HEK293T (cell line): Measurements from ENCODE around the gene PAX7.

Source experiments
- CTCF ChIA-PET: fragments of 350-600 bp; formaldehyde crosslinking; extraction: SDS; loops from one replicate; lab custom pipeline; 2021; ENCODE audit warnings: antibody characterized with exemption, inconsistent platforms; lab: Yijun Ruan, JAX
- POLR2A ChIA-PET: fragments of 350-600 bp; formaldehyde crosslinking; extraction: SDS; loops from one replicate; lab custom pipeline; 2020; ENCODE audit warnings: antibody characterized with exemption, inconsistent platforms; lab: Yijun Ruan, JAX
- DNase-seq: peaks from one replicate; pipeline ENCODE4 v3.0.0; 2012; ENCODE audit warnings: mixed read lengths; ENCODE audit errors: extremely low spot score
- ARNT ChIP-seq: fragments of 450-650 bp; IDR thresholded peaks from 2 replicates; pipeline ENCODE4 v1.6.1; 2017; ENCODE audit warnings: mild to moderate bottlenecking
- BHLHE40 ChIP-seq: fragments of 450-650 bp; IDR thresholded peaks from 2 replicates; pipeline ENCODE4 v1.6.1; 2016; ENCODE audit warnings: mild to moderate bottlenecking, moderate library complexity, borderline replicate concordance
- CTBP1 ChIP-seq: fragments of 450-650 bp; IDR thresholded peaks from 2 replicates; pipeline ENCODE4 v1.6.1; 2016; ENCODE audit warnings: borderline replicate concordance
- ELF4 ChIP-seq: fragments of 450-650 bp; IDR thresholded peaks from 2 replicates; pipeline ENCODE4 v1.6.1; 2017; ENCODE audit warnings: antibody characterized with exemption
- FOXA1 ChIP-seq: fragments of 450-650 bp; IDR thresholded peaks from 2 replicates; pipeline ENCODE4 v1.6.1; 2016; ENCODE audit warnings: mild to moderate bottlenecking
- FOXK2 ChIP-seq: fragments of 450-650 bp; IDR thresholded peaks from 2 replicates; pipeline ENCODE4 v1.6.1; 2016; ENCODE audit warnings: mild to moderate bottlenecking
- FOXM1 ChIP-seq: fragments of 450-650 bp; IDR thresholded peaks from 2 replicates; pipeline ENCODE4 v1.6.1; 2017; ENCODE audit warnings: mild to moderate bottlenecking, borderline replicate concordance
- HDGF ChIP-seq: fragments of 450-650 bp; IDR thresholded peaks from 2 replicates; pipeline ENCODE4 v1.6.1; 2017; ENCODE audit warnings: antibody characterized with exemption, borderline replicate concordance
- L3MBTL2 ChIP-seq: fragments of 450-650 bp; conservative IDR thresholded peaks from 2 replicates; pipeline ENCODE4 v1.6.1; 2016; ENCODE audit warnings: mild to moderate bottlenecking
- LEF1 ChIP-seq: fragments of 450-650 bp; IDR thresholded peaks from 2 replicates; pipeline ENCODE4 v1.6.1; 2017; ENCODE audit warnings: mild to moderate bottlenecking, borderline replicate concordance
- NFRKB ChIP-seq: fragments of 450-650 bp; IDR thresholded peaks from 2 replicates; pipeline ENCODE4 v1.6.1; 2016; ENCODE audit warnings: mild to moderate bottlenecking, moderate library complexity
- PKNOX1 ChIP-seq: fragments of 450-650 bp; IDR thresholded peaks from 2 replicates; pipeline ENCODE4 v1.6.1; 2016
- SP1 ChIP-seq: fragments of 450-650 bp; IDR thresholded peaks from 2 replicates; pipeline ENCODE4 v1.6.1; 2017
- SUZ12 ChIP-seq: fragments of 450-650 bp; IDR thresholded peaks from 2 replicates; pipeline ENCODE4 v1.6.1; 2016; ENCODE audit warnings: mild to moderate bottlenecking
- TARDBP ChIP-seq: fragments of 450-650 bp; IDR thresholded peaks from 2 replicates; pipeline ENCODE4 v1.6.1; 2016
- ZNF384 ChIP-seq: fragments of 450-650 bp; IDR thresholded peaks from 2 replicates; pipeline ENCODE4 v1.6.1; 2016

PAX7 gene

DNA sequence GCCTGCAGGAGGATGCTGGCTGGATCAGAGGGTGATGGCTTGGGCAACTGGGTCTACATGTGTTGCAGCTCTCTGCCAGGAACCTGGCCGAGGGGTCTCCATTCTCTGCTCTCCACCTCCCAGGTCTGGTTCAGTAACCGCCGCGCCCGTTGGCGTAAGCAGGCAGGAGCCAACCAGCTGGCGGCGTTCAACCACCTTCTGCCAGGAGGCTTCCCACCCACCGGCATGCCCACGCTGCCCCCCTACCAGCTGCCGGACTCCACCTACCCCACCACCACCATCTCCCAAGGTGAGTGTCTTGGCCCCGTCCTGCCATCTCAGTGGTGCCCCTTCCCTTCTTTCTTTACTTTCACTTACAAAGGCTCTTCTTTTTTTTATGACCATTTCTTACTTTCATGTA is 69.9 kb downstream of the PAX7 start:
- ChIA-PET CTCF (no interaction called here), POLR2A (no interaction called here)
- no peak for DNase-seq
- no peak for TF ChIP-seq SUZ12
- TF ChIP-seq SP1: no peak
- TF ChIP-seq L3MBTL2: no peak
- no peak for TF ChIP-seq LEF1
- no peak for TF ChIP-seq BHLHE40
- TF ChIP-seq CTBP1: no peak
- TF ChIP-seq ELF4: no peak
- TF ChIP-seq NFRKB: no peak
- TF ChIP-seq TARDBP: no peak
- TF ChIP-seq ZNF384: no peak
- TF ChIP-seq FOXK2: no peak
- no peak for TF ChIP-seq FOXM1
- TF ChIP-seq ARNT: no peak

- ChIA-PET POLR2A (no interaction called here), CTCF (no interaction called here)
- DNase-seq: no peak
- no peak for TF ChIP-seq TARDBP
- TF ChIP-seq ZNF384: no peak
- no peak for TF ChIP-seq ELF4
- no peak for TF ChIP-seq PKNOX1
- TF ChIP-seq FOXM1: no peak
- TF ChIP-seq SUZ12: no peak
- TF ChIP-seq HDGF: no peak
- TF ChIP-seq LEF1: no peak
- no peak for TF ChIP-seq L3MBTL2
Observed at GRCh38 chr1:18701183-18701582, 70.5 kb downstream of the PAX7 start.

GRCh38 chr1:18703041-18703621 is 72.5 kb downstream of the PAX7 start:
- DNase-seq: no peak
- ChIA-PET CTCF (no interaction called here), POLR2A (no interaction called here)
- TF ChIP-seq BHLHE40 (no peak), LEF1 (no peak), FOXA1 (no peak), CTBP1 (no peak), L3MBTL2 (no peak), ELF4 (no peak), SUZ12 (no peak)

- no peak for DNase-seq
- no peak for TF ChIP-seq TARDBP
- no peak for TF ChIP-seq FOXK2
- no peak for TF ChIP-seq SUZ12
- no peak for TF ChIP-seq CTBP1
- no peak for TF ChIP-seq L3MBTL2
- no peak for TF ChIP-seq ELF4
- ChIA-PET CTCF (no interaction called here), POLR2A (no interaction called here)
Observed at GRCh38 chr1:18705811-18706210, 75.2 kb downstream of the PAX7 start.

- ChIA-PET CTCF (no interaction called here), POLR2A (no interaction called here)
- TF ChIP-seq TARDBP (no peak), ZNF384 (no peak)
- no peak for DNase-seq
Observed at GRCh38 chr1:18707696-18708257, 77.1 kb downstream of the PAX7 start.

GRCh38 chr1:18710002-18710401 is 79.4 kb downstream of the PAX7 start:
- ChIA-PET POLR2A (no interaction called here), CTCF (no interaction called here)
- TF ChIP-seq L3MBTL2: no peak
- no peak for TF ChIP-seq LEF1
- no peak for TF ChIP-seq SP1
- no peak for TF ChIP-seq PKNOX1
- no peak for TF ChIP-seq NFRKB
- TF ChIP-seq ELF4: no peak
- TF ChIP-seq ZNF384: no peak
- TF ChIP-seq FOXM1: no peak
- TF ChIP-seq BHLHE40: no peak
- no peak for TF ChIP-seq HDGF
- no peak for TF ChIP-seq FOXK2
- no peak for TF ChIP-seq CTBP1
- no peak for TF ChIP-seq FOXA1
- no peak for TF ChIP-seq TARDBP
- no peak for TF ChIP-seq ARNT
- TF ChIP-seq SUZ12: no peak
- DNase-seq: no peak

GRCh38 chr1:18711003-18711402 is 80.4 kb downstream of the PAX7 start:
- no peak for DNase-seq
- CTCF ChIA-PET: no interaction called here
- POLR2A ChIA-PET: no interaction called here
- no peak for TF ChIP-seq ELF4
- TF ChIP-seq HDGF: no peak
- TF ChIP-seq PKNOX1: no peak
